T-helper 2 cell treated with Interferon-gamma antibody and Interleukin-4, amounts not matched to agents 5 μg/mL and 100 μg/mL, for 36 hours (primary cell): Measurements from ENCODE around the gene NUP50.

Source experiments
- DNase-seq: peaks from one replicate; pipeline ENCODE4 v3.0.0; 2021; ENCODE audit warnings: low spot score
- H3K27ac Mint-ChIP-seq: one replicate; pipeline ENCODE4 v1.8.0; 2021; ENCODE audit warnings: mild to moderate bottlenecking, mixed read lengths
- H3K27me3 Mint-ChIP-seq: one replicate; pipeline ENCODE4 v1.8.0; 2021; ENCODE audit warnings: low read depth, mixed read lengths
- H3K36me3 Mint-ChIP-seq: one replicate; pipeline ENCODE4 v1.8.0; 2021; ENCODE audit warnings: low read depth, mixed read lengths
- H3K4me1 Mint-ChIP-seq: one replicate; pipeline ENCODE4 v1.8.0; 2021; ENCODE audit warnings: low read depth, mixed read lengths
- H3K4me3 Mint-ChIP-seq: one replicate; pipeline ENCODE4 v1.8.0; 2022; ENCODE audit warnings: mild to moderate bottlenecking, moderate library complexity, mixed read lengths
- H3K9me3 Mint-ChIP-seq: one replicate; pipeline ENCODE4 v1.8.0; 2021; ENCODE audit warnings: mixed read lengths

The NUP50 gene

GRCh38 chr22:45194686-45195085 is 31.0 kb downstream of the NUP50 start:
- DNase-seq, result no peak
- H3K4me3 Mint-ChIP-seq, result no peak overlapping the region
- H3K9me3 Mint-ChIP-seq, result no peaks in the 10 kb centered on the region
- no peaks in the 10 kb centered on the region for H3K4me1 Mint-ChIP-seq
- no peaks in the 10 kb centered on the region for H3K27me3 Mint-ChIP-seq
- H3K27ac Mint-ChIP-seq, result no peak overlapping the region
- H3K36me3 Mint-ChIP-seq, result no peaks in the 10 kb centered on the region

GRCh38 chr22:45195616-45196015 is 31.9 kb downstream of the NUP50 start:
- DNase-seq, result no peak
- H3K4me1 Mint-ChIP-seq, result no peaks in the 10 kb centered on the region
- H3K9me3 Mint-ChIP-seq, result no peaks in the 10 kb centered on the region
- H3K27me3 Mint-ChIP-seq, result no peaks in the 10 kb centered on the region
- H3K27ac Mint-ChIP-seq, result no peak overlapping the region
- no peaks in the 10 kb centered on the region for H3K36me3 Mint-ChIP-seq
- H3K4me3 Mint-ChIP-seq, result no peak overlapping the region

- Mint-ChIP-seq H3K9me3 (no peaks in the 10 kb centered on the region), H3K4me3 (no peak overlapping the region), H3K27ac (no peak overlapping the region), H3K4me1 (no peaks in the 10 kb centered on the region), H3K36me3 (no peaks in the 10 kb centered on the region), H3K27me3 (no peaks in the 10 kb centered on the region)
- no peak for DNase-seq
Observed at GRCh38 chr22:45196308-45196707, 32.6 kb downstream of the NUP50 start.

GRCh38 chr22:45196926-45197605 is 33.3 kb downstream of the NUP50 start:
- H3K27me3 Mint-ChIP-seq, result no peaks in the 10 kb centered on the region
- DNase-seq, result no peak
- H3K27ac Mint-ChIP-seq, result no peak overlapping the region
- H3K4me1 Mint-ChIP-seq, result no peaks in the 10 kb centered on the region
- no peak overlapping the region for H3K4me3 Mint-ChIP-seq
- no peaks in the 10 kb centered on the region for H3K36me3 Mint-ChIP-seq
- H3K9me3 Mint-ChIP-seq, result no peaks in the 10 kb centered on the region

GRCh38 chr22:45197606-45198462 is 34.1 kb downstream of the NUP50 start:
- no peak for DNase-seq
- H3K36me3 Mint-ChIP-seq, result no peaks in the 10 kb centered on the region
- no peak overlapping the region for H3K27ac Mint-ChIP-seq
- no peaks in the 10 kb centered on the region for H3K4me1 Mint-ChIP-seq
- no peaks in the 10 kb centered on the region for H3K27me3 Mint-ChIP-seq
- no peaks in the 10 kb centered on the region for H3K9me3 Mint-ChIP-seq
- no peak overlapping the region for H3K4me3 Mint-ChIP-seq

- Mint-ChIP-seq H3K27me3 (no peaks in the 10 kb centered on the region), H3K9me3 (no peaks in the 10 kb centered on the region), H3K36me3 (no peaks in the 10 kb centered on the region)
Observed at GRCh38 chr22:45198463-45198795, 34.7 kb downstream of the NUP50 start.

GRCh38 chr22:45199723-45200122 is 36.0 kb downstream of the NUP50 start:
- H3K9me3 Mint-ChIP-seq, result no peaks in the 10 kb centered on the region
- no peaks in the 10 kb centered on the region for H3K27me3 Mint-ChIP-seq
- no peak for DNase-seq
- no peak overlapping the region for H3K4me3 Mint-ChIP-seq
- no peak overlapping the region for H3K27ac Mint-ChIP-seq
- no peaks in the 10 kb centered on the region for H3K36me3 Mint-ChIP-seq
- H3K4me1 Mint-ChIP-seq, result no peaks in the 10 kb centered on the region

More at GRCh38 chr22:45198463-45198795, 34.7 kb downstream of the NUP50 start:
- Mint-ChIP-seq H3K4me3 (no peak overlapping the region), H3K27ac (no peak overlapping the region), H3K4me1 (no peaks in the 10 kb centered on the region)
- no peak for DNase-seq

GRCh38 chr22:45200230-45200629 is 36.5 kb downstream of the NUP50 start:
- no peaks in the 10 kb centered on the region for H3K4me1 Mint-ChIP-seq
- H3K36me3 Mint-ChIP-seq, result no peaks in the 10 kb centered on the region
- no peak overlapping the region for H3K4me3 Mint-ChIP-seq
- DNase-seq, result no peak
- H3K9me3 Mint-ChIP-seq, result no peaks in the 10 kb centered on the region
- H3K27me3 Mint-ChIP-seq, result no peaks in the 10 kb centered on the region
- no peak overlapping the region for H3K27ac Mint-ChIP-seq

- H3K4me1 Mint-ChIP-seq, result no peaks in the 10 kb centered on the region
- H3K36me3 Mint-ChIP-seq, result no peaks in the 10 kb centered on the region
- no peak for DNase-seq
- H3K9me3 Mint-ChIP-seq, result no peaks in the 10 kb centered on the region
- H3K27me3 Mint-ChIP-seq, result no peaks in the 10 kb centered on the region
- H3K27ac Mint-ChIP-seq, result no peak overlapping the region
- H3K4me3 Mint-ChIP-seq, result no peak overlapping the region
Observed at GRCh38 chr22:45200860-45201511, 37.3 kb downstream of the NUP50 start.

- Mint-ChIP-seq H3K9me3 (no peaks in the 10 kb centered on the region), H3K4me3 (no peak overlapping the region), H3K27me3 (no peaks in the 10 kb centered on the region), H3K27ac (no peak overlapping the region), H3K4me1 (no peaks in the 10 kb centered on the region), H3K36me3 (no peaks in the 10 kb centered on the region)
- DNase-seq, result no peak
Observed at GRCh38 chr22:45201678-45202332, 38.1 kb downstream of the NUP50 start.

- Mint-ChIP-seq H3K4me3 (no peak overlapping the region), H3K36me3 (no peaks in the 10 kb centered on the region), H3K9me3 (no peaks in the 10 kb centered on the region), H3K4me1 (no peaks in the 10 kb centered on the region), H3K27ac (no peak overlapping the region), H3K27me3 (no peaks in the 10 kb centered on the region)
- no peak for DNase-seq
Observed at GRCh38 chr22:45202333-45203149, 38.8 kb downstream of the NUP50 start.

GRCh38 chr22:45203150-45203951 is 39.6 kb downstream of the NUP50 start:
- no peaks in the 10 kb centered on the region for H3K4me1 Mint-ChIP-seq
- no peak overlapping the region for H3K4me3 Mint-ChIP-seq
- DNase-seq, result no peak
- no peaks in the 10 kb centered on the region for H3K27me3 Mint-ChIP-seq
- H3K36me3 Mint-ChIP-seq, result no peaks in the 10 kb centered on the region
- no peak overlapping the region for H3K27ac Mint-ChIP-seq
- no peaks in the 10 kb centered on the region for H3K9me3 Mint-ChIP-seq

GRCh38 chr22:45204241-45204640 is 40.5 kb downstream of the NUP50 start:
- Mint-ChIP-seq H3K4me1 (no peaks in the 10 kb centered on the region), H3K4me3 (no peak overlapping the region), H3K36me3 (no peaks in the 10 kb centered on the region), H3K27ac (no peak overlapping the region), H3K27me3 (no peaks in the 10 kb centered on the region), H3K9me3 (no peaks in the 10 kb centered on the region)
- DNase-seq, result no peak
